Vagina (tissue), 2 donors: ENCODE measurements around the gene MGLL. TPM values are rescaled to one million over a fixed set of nuclear protein-coding genes. Genes with fewer than 3 reads are reported as not detected.

ENCODE experiments used
- DNase-seq, 2 donors: peaks; one replicate each; pipeline ENCODE4 v3.0.0-alpha.2; 2017; ENCODE audit errors: extremely low spot score in 2 of 2
- H3K27ac ChIP-seq: fragments of 200-600 bp; sonication (generic); one replicate; pipeline ENCODE4 v1.5.1; 2019
- H3K27me3 ChIP-seq: fragments of 200-600 bp; sonication (generic); one replicate; pipeline ENCODE4 v1.5.1; 2019
- H3K36me3 ChIP-seq, 2 donors: fragments of 200-600 bp; sonication (generic); one replicate each; pipeline ENCODE4 v1.5.1; 2017 to 2019
- H3K4me1 ChIP-seq: fragments of 200-600 bp; sonication (generic); one replicate; pipeline ENCODE4 v1.5.1; 2019
- H3K4me3 ChIP-seq, 2 donors: fragments of 200-600 bp; sonication (generic); 1 replicate in 1 of 2; 2 replicates in 1 of 2; pipeline ENCODE4 v1.5.1; 2016 to 2019
- H3K9me3 ChIP-seq: fragments of 200-600 bp; sonication (generic); one replicate; pipeline ENCODE4 v1.5.1; 2019
- CTCF ChIP-seq, 3 experiments: fragments of 450-650 bp in 2 of 3; fragments of 200-600 bp in 1 of 3; sonication (generic) in 1 of 3; IDR thresholded peaks; one replicate each; pipeline ENCODE4 v1.5.1; 2017 to 2019; ENCODE audit warnings: antibody characterized with exemption in 3 of 3, mild to moderate bottlenecking in 2 of 3, moderate library complexity in 2 of 3
- POLR2A ChIP-seq, 2 donors: fragments of 450-650 bp; IDR thresholded peaks; one replicate each; pipeline ENCODE4 v1.6.1; 2017; ENCODE audit warnings: antibody characterized with exemption in 2 of 2, mild to moderate bottlenecking in 2 of 2, moderate library complexity in 2 of 2
- POLR2AphosphoS5 ChIP-seq, 2 donors: sonication (generic); formaldehyde crosslinking; IDR thresholded peaks; one replicate each; pipeline ENCODE4 v1.9.0; 2017; ENCODE audit warnings: antibody characterized with exemption in 2 of 2, mild to moderate bottlenecking in 2 of 2, low read depth in 1 of 2; ENCODE audit not compliant: insufficient read depth in 1 of 2
- intact Hi-C: fragments of 100-400 bp; cut with DNase I; formaldehyde crosslinking; loops from one replicate; pipeline ENCODE4 v1.15.1; 2023
- total RNA-seq: library from RNA; depleted of rRNA; stranded (reverse); fragments of >200 nt; gene quantifications from one replicate; pipeline ENCODE4 v1.2.3, GENCODE V29; 2016

Gene MGLL
- total RNA-seq, 1 donor from 2014 or later, result 35.6 TPM

DNA sequence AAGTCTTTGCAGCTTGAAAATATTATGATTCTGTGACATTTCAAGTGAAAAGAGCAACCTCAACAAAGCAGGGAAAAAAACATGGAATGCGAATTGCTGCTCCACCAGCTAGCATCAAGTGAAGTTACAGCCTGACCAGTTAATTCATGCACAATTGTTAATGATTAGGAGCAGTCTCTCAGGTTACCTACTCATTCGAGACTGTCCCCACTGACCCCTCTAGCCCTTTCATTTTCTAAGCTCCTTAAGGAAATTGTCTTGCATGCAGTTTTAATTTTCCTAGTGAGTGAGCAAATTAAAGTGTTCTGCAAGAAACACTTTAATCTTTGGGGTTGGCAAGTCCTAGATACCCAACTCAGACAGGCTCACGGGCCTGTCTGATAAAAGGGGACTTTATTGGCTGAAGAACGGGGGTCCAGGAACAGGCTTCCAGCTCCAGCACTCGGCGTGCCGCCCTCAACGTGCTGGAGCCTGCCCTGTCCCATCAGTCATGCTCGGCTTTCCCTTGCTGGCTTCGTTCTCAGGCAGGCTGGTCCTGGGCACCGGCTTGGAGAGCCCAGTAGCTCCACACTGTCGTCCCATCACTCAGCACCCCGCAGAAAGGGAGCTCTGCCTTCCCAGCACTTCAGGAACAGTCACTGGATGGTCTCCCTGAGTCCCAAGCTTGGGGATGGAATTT is 175.0 kb downstream of the MGLL start:
- Histone ChIP-seq H3K27me3 (no peaks in the 10 kb centered on the region), H3K36me3 (no peaks in the 10 kb centered on the region), H3K27ac (no peak overlapping the region), H3K9me3 (no peaks in the 10 kb centered on the region), H3K4me3 (no peak overlapping the region), H3K4me1 (no peaks in the 10 kb centered on the region)
- DNase-seq, result no peak
- TF ChIP-seq CTCF (IDR thresholded peaks at IDR 0.05) (no peak), POLR2AphosphoS5 (IDR thresholded peaks at IDR 0.05; ENCODE audit: insufficient read depth in 1 of 2, low read depth in 1 of 2) (no peak), POLR2A (IDR thresholded peaks at IDR 0.05) (no peak)
- intact Hi-C loops, result no loop called here

DNA sequence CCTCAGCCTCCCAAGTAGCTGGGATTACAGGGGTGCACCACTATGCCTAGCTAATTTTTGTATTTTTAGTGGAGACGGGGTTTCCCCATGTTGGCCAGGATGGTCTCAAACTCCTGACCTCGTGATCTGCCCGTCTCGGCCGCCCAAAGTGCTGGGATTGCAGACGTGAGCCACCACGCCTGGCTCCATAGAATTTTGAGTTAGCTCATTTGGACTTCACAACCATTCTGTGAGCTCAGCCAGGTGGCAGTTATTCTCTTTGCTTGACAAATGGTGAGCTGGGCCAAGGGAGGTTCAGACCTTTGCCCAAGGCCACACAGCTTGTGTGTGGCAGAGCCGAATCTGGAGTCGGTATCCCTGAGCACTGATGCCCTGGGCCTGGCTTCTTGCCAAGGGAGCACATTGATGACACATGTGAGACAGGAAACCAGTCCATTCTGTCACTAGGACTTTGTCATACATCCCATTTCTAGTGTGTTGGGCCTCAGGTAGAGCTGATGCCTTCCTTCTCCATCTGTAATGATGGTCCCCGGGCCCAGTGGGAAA is 175.7 kb downstream of the MGLL start:
- TF ChIP-seq POLR2AphosphoS5 (IDR thresholded peaks at IDR 0.05; ENCODE audit: insufficient read depth in 1 of 2, low read depth in 1 of 2), result no peak
- TF ChIP-seq CTCF (IDR thresholded peaks at IDR 0.05), result no peak
- no peak for TF ChIP-seq POLR2A (IDR thresholded peaks at IDR 0.05)
- no peaks in the 10 kb centered on the region for H3K9me3 ChIP-seq
- H3K4me1 ChIP-seq, result no peaks in the 10 kb centered on the region
- no peak overlapping the region for H3K27ac ChIP-seq
- DNase-seq, result no peak
- H3K36me3 ChIP-seq, result no peaks in the 10 kb centered on the region
- intact Hi-C loops, result no loop called here
- H3K27me3 ChIP-seq, result no peaks in the 10 kb centered on the region
- H3K4me3 ChIP-seq, result no peak overlapping the region

- DNase-seq, result no peak
Measured at GRCh38 chr3:127645371-127646015, 176.8 kb downstream of the MGLL start.

DNA sequence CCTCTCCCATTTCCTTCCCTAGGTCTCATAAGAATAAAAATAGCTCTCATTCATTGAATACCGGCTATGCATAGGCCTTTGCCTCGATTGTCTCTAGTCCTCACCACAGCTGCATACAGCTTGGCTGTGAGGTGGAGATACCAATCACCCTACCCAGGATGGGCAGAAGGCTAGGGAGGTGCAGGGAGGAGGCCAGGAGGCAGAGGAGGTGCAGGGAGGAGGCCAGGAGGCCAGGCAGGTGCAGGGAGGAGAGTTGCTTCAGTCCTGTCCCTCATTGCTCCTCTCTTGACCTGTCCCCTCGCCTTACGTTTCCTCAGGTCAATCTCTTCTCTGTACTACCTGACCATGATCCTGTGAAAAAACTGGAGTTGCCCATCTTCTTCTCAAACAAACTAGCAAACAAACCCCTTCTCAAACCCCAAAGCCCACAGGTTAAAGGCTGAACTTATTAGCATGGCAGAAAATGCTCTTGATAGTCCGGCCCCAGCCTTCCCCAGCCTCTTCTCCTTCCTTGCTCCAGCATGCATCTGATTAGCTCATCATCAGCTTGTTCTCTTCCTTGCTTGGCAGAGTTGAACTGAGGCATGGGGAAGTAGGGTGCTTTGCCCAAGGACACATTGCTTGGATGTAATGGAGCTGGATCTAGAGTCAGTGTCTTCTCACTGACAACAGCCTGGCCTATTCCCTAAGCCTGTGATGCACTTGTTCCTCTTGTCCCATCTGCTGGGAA is 177.5 kb downstream of the MGLL start:
- no peak overlapping the region for H3K27ac ChIP-seq
- no peaks in the 10 kb centered on the region for H3K36me3 ChIP-seq
- no peaks in the 10 kb centered on the region for H3K4me1 ChIP-seq
- intact Hi-C loops, result no loop called here
- no peaks in the 10 kb centered on the region for H3K9me3 ChIP-seq
- no peak for TF ChIP-seq POLR2AphosphoS5 (IDR thresholded peaks at IDR 0.05; ENCODE audit: insufficient read depth in 1 of 2, low read depth in 1 of 2)
- TF ChIP-seq CTCF (IDR thresholded peaks at IDR 0.05), result no peak
- TF ChIP-seq POLR2A (IDR thresholded peaks at IDR 0.05), result no peak
- no peaks in the 10 kb centered on the region for H3K27me3 ChIP-seq
- DNase-seq, result no peak
- no peak overlapping the region for H3K4me3 ChIP-seq

More at GRCh38 chr3:127645371-127646015, 176.8 kb downstream of the MGLL start:
- no peak for TF ChIP-seq POLR2AphosphoS5 (IDR thresholded peaks at IDR 0.05; ENCODE audit: insufficient read depth in 1 of 2, low read depth in 1 of 2)
- no peak for TF ChIP-seq POLR2A (IDR thresholded peaks at IDR 0.05)
- TF ChIP-seq CTCF (IDR thresholded peaks at IDR 0.05), result no peak
- no peaks in the 10 kb centered on the region for H3K36me3 ChIP-seq
- no peaks in the 10 kb centered on the region for H3K4me1 ChIP-seq
- no peak overlapping the region for H3K4me3 ChIP-seq
- intact Hi-C loops, result no loop called here
- H3K9me3 ChIP-seq, result no peaks in the 10 kb centered on the region
- H3K27me3 ChIP-seq, result no peaks in the 10 kb centered on the region
- H3K27ac ChIP-seq, result no peak overlapping the region
